Pancreas (tissue), 10 donors: ENCODE measurements around the gene S100A3. TPM values are rescaled to one million over a fixed set of nuclear protein-coding genes. Genes with fewer than 3 reads are reported as not detected.
A peak's percentile ranks its signal among the peaks of the same experiment; 100 is the strongest.

ENCODE experiments used
- ATAC-seq, 4 donors: fragments of 200-7000 bp; cut with Tn5 transposase; one replicate each; pipeline versions ENCODE4 v1.8.0 to v1.9.1; 2020; ENCODE audit warnings: mild to moderate bottlenecking in 4 of 4, moderate library complexity in 4 of 4
- DNase-seq, 6 donors: peaks; one replicate each; pipeline ENCODE4 v3.0.0-alpha.2; 2020
- FAIRE-seq: peaks from 2 replicates; lab custom pipeline; 2012; peaks lifted over from hg19 to GRCh38; lab: Jason Lieb, UNC
- H3K27ac ChIP-seq, 4 donors: fragments of 200-600 bp; sonication (generic); 1 replicate in 3 of 4; 2 replicates in 1 of 4; pipeline versions ENCODE4 v1.5.0 to v1.8.0; 2020
- H3K27me3 ChIP-seq, 4 donors: fragments of 200-600 bp; one replicate each; pipeline ENCODE4 v1.8.0; 2021
- H3K36me3 ChIP-seq, 3 donors: fragments of 200-600 bp; sonication (generic) in 1 of 3; one replicate each; pipeline versions ENCODE4 v1.5.0 to v1.8.0; 2020 to 2021
- H3K4me1 ChIP-seq, 3 donors: fragments of 200-600 bp; one replicate each; pipeline ENCODE4 v1.8.0; 2021
- H3K4me3 ChIP-seq, 4 donors: fragments of 200-600 bp; sonication (generic) in 2 of 4; one replicate each; pipeline versions ENCODE4 v1.5.0 to v1.8.0; 2020 to 2021
- H3K9me3 ChIP-seq, 4 donors: fragments of 200-600 bp; one replicate each; pipeline ENCODE4 v1.8.0; 2021
- WGBS, 2 donors: extraction: QIAGEN DNeasy Blood & Tissue Kit; methylation state at CpG; one replicate each; pipeline ENCODE4 v1.1.7; 2013; 5-methylcytosine and 5-hydroxymethylcytosine counted together
- intact Hi-C, 3 donors: fragments of 100-400 bp; cut with DNase I; formaldehyde crosslinking; loops; one replicate each; pipeline versions ENCODE4 v1.11.1 to v1.14.2; 2022
- polyA plus RNA-seq, 2 donors: library from polyadenylated mRNA; stranded (reverse); fragments of 200-250 nt; gene quantifications; one replicate each; pipeline ENCODE4 v1.2.3, GENCODE V29; 2013
- total RNA-seq, 6 donors: library from RNA; stranded (reverse); fragmentation: NEBNext Ultra II Directional in 4 of 6; extraction: Animal tissue kit (Norgen Biotek cat#: 25700) in 4 of 6; gene quantifications; one replicate each; pipeline versions ENCODE4 v1.2.1 to v1.2.4, GENCODE V29; 2021 to 2023
- TF ChIP-seq, protein P1 (sequence below), 4 donors: fragments of 200-600 bp; sonication (generic) in 3 of 4; IDR thresholded peaks; one replicate each; pipeline versions ENCODE4 v1.5.0 to v1.8.0; 2021; ENCODE audit warnings: antibody characterized with exemption in 4 of 4
- donor health status: healthy with polysubstance abuse.
- donor health status: DM: no; HTN: no; CAD: no; lungs with moderate emphysema.
- donor health status: DM: no; HTN: no; CAD: no.
- donor health status: control.
- donor health status: control.
- donor health status: Bipolar disorder and iron deficiency.
- donor health status: DM: yes; HTN: yes; CAD: no.
- donor health status: DM: no; HTN: no; CAD: no.
- donor health status: DM: no; HTN: no; CAD: no.
- donor health status: DM: yes; HTN: yes; CAD: no.

Gene S100A3
- total and polyA plus RNA-seq, 8 donors, result 0.20 to 1.1 (median 0.66) TPM; not detected in 3

- TF ChIP-seq, protein P1, sequence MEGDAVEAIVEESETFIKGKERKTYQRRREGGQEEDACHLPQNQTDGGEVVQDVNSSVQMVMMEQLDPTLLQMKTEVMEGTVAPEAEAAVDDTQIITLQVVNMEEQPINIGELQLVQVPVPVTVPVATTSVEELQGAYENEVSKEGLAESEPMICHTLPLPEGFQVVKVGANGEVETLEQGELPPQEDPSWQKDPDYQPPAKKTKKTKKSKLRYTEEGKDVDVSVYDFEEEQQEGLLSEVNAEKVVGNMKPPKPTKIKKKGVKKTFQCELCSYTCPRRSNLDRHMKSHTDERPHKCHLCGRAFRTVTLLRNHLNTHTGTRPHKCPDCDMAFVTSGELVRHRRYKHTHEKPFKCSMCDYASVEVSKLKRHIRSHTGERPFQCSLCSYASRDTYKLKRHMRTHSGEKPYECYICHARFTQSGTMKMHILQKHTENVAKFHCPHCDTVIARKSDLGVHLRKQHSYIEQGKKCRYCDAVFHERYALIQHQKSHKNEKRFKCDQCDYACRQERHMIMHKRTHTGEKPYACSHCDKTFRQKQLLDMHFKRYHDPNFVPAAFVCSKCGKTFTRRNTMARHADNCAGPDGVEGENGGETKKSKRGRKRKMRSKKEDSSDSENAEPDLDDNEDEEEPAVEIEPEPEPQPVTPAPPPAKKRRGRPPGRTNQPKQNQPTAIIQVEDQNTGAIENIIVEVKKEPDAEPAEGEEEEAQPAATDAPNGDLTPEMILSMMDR (IDR thresholded peaks at IDR 0.05), result no peak
- H3K27ac ChIP-seq, result peak overlapping the region in 1 of 4 donors; percentile 50
- peak in 5 of 6 donors; percentile 34 to 74 (median 53) for DNase-seq
- H3K36me3 ChIP-seq, result no peaks in the 10 kb centered on the region
- no peaks in the 10 kb centered on the region for H3K9me3 ChIP-seq
- no peak overlapping the region for H3K4me3 ChIP-seq
- no peaks in the 10 kb centered on the region for H3K27me3 ChIP-seq
- ATAC-seq, result peak in 1 of 4 donors; percentile 36
- intact Hi-C loops, result no loop called here
- H3K4me1 ChIP-seq, result no peaks in the 10 kb centered on the region
- 68% methylated on average over 6 of the region's 6 CpGs for WGBS, 2 donors
- FAIRE-seq, result no peak
Observed at GRCh38 chr1:153538315-153538821, 10.7 kb downstream of the S100A3 start.

GRCh38 chr1:153537376-153537730, 11.7 kb downstream of the S100A3 start:
- H3K4me3 ChIP-seq, result no peak overlapping the region
- FAIRE-seq (no peak), DNase-seq (no peak), ATAC-seq (no peak)
- intact Hi-C loops, result no loop called here
- H3K27me3 ChIP-seq, result no peaks in the 10 kb centered on the region
- H3K9me3 ChIP-seq, result no peaks in the 10 kb centered on the region
- 91 to 97% methylated on average over 6 of the region's 6 CpGs for WGBS, 2 donors
- no peak overlapping the region for H3K27ac ChIP-seq
- TF ChIP-seq, protein P1 (IDR thresholded peaks at IDR 0.05), result no peak
- H3K4me1 ChIP-seq, result no peaks in the 10 kb centered on the region
- H3K36me3 ChIP-seq, result no peaks in the 10 kb centered on the region

DNA sequence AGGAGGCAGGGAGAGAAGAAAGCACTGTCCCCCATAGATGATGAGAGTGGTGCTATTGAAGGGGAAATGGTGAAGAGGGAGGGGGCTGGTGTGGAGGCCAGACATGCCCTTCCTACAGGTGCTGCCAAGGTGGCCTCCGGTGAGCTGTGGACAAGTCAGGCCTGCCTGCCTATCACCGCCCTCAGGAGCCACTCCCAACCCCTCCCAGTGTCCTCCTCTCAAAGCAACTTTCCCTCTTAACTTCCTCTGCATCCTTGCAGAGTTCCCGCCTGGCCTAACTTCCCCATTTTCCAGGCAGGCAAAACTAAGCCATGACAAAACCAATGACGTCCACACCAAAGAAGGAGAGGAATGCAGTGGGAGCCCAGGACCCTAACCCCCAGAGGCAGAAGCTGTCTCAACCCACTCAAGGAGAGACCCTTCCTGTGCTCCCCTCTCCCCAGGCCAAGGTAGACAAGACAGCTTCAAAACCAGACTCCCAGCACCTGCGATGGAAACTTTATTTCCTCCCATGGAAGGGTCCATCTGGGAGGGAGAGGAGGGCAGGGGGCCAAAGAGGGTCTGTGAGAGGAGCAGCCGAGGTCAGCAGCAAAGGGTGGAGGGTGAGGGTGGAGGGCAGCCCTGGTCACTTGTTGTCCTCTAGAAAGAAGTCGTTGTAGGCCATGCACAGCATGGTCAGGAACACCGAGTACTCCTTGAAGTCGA, 12.2 kb downstream of the S100A3 start:
- TF ChIP-seq, protein P1 (IDR thresholded peaks at IDR 0.05), result no peak
- no peaks in the 10 kb centered on the region for H3K9me3 ChIP-seq
- H3K4me3 ChIP-seq, result peak overlapping the region in 3 of 4 donors; percentile 33 to 61 (median 53)
- FAIRE-seq (no peak), ATAC-seq (peak in 2 of 4 donors; percentile 5 to 24), DNase-seq (no peak)
- no peaks in the 10 kb centered on the region for H3K36me3 ChIP-seq
- no peaks in the 10 kb centered on the region for H3K4me1 ChIP-seq
- intact Hi-C loops, result no loop called here
- H3K27me3 ChIP-seq, result no peaks in the 10 kb centered on the region
- 87 to 89% methylated on average over 9 of the region's 9 CpGs for WGBS, 2 donors
- peak overlapping the region in 3 of 4 donors; percentile 76 to 90 (median 78) for H3K27ac ChIP-seq

DNA sequence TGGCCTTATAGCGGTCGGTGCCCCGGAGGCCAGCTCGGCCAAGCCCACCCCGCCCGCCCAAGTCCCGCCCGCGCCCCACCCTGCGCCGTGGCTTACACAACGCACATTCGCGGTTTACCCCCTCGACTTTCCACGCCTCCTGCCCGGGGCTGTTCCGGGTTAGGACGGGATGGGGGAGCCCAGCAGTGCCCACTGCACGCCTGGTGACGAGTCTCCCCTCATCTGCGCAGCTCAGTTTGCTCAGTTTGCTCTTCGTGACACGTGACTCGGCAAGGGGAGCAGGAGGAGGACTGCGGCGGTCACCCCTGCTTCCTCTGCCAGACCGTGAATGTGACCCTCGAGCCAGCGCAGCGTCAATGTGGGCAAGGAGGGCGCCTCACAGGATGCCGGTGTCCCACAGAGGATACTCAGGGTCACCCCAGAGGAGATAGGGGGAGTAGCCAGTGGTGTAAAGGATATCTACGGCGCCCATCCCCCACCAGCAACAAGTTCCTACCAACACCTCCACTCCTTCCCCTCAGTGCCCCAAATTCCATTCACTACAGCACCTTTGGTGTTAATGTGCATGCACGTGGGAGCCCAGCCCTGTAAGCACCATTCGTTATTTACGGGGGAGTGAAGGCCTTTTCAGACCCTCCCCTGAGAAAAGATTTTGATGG, 12.9 kb downstream of the S100A3 start:
- peak overlapping the region; percentile 33 to 61 (median 44) for H3K4me3 ChIP-seq
- H3K27ac ChIP-seq, result peak overlapping the region; percentile 76 to 90 (median 78)
- DNase-seq, result peak in 5 of 6 donors; percentile 61 to 74 (median 71)
- ATAC-seq, result peak; percentile 69 to 75 (median 72)
- no peak for FAIRE-seq
- no peaks in the 10 kb centered on the region for H3K4me1 ChIP-seq
- intact Hi-C loops, result no loop called here
- no peaks in the 10 kb centered on the region for H3K36me3 ChIP-seq
- TF ChIP-seq, protein P1 (IDR thresholded peaks at IDR 0.05), result no peak
- H3K9me3 ChIP-seq, result no peaks in the 10 kb centered on the region
- no peaks in the 10 kb centered on the region for H3K27me3 ChIP-seq
- WGBS, 2 donors, result 3 to 4% methylated on average over 34 to 38 of the region's 38 CpGs
